HFFc6 (cell line): ENCODE data around the gene DACT3. TPM values are rescaled to one million over a fixed set of nuclear protein-coding genes. Genes with fewer than 3 reads are reported as not detected.

Source experiments
- DNase-seq: peaks from one replicate; pipeline ENCODE4 v3.0.0-alpha.2; 2018
- H3K27ac Mint-ChIP-seq: 2 replicates; pipeline ENCODE4 v1.8.0; 2020; ENCODE audit warnings: mild to moderate bottlenecking, mixed read lengths
- H3K27me3 Mint-ChIP-seq: 2 replicates; pipeline ENCODE4 v1.8.0; 2021; ENCODE audit warnings: mild to moderate bottlenecking, moderate library complexity, mixed read lengths; ENCODE audit not compliant: insufficient read depth
- H3K36me3 Mint-ChIP-seq: 2 replicates; pipeline ENCODE4 v1.8.0; 2021; ENCODE audit warnings: low read depth, mixed read lengths
- H3K4me1 Mint-ChIP-seq: 2 replicates; pipeline ENCODE4 v1.8.0; 2020; ENCODE audit warnings: low read depth, mixed read lengths
- H3K4me3 Mint-ChIP-seq: 2 replicates; pipeline ENCODE4 v1.8.0; 2020; ENCODE audit warnings: mild to moderate bottlenecking, moderate library complexity, mixed read lengths
- H3K9me3 Mint-ChIP-seq: 2 replicates; pipeline ENCODE4 v1.8.0; 2020; ENCODE audit warnings: mild to moderate bottlenecking, mixed read lengths
- CTCF ChIP-seq: fragments of 200-600 bp; sonication (generic); IDR thresholded peaks from 2 replicates; pipeline ENCODE4 v1.5.0; 2021; ENCODE audit warnings: antibody characterized with exemption, mild to moderate bottlenecking
- total RNA-seq, 6 experiments: library from RNA; stranded (reverse); fragmentation: NEBNext Ultra II Directional; extraction: Animal tissue kit (Norgen Biotek cat#: 25700); gene quantifications; 2 replicates in 1 of 6; 3 replicates in 5 of 6; pipeline ENCODE4 v1.2.3, GENCODE V29; 2021

DACT3 gene
- total RNA-seq, 6 experiments from 2014 or later, result 12.6 to 17.2 (median 15.5) TPM

- Mint-ChIP-seq H3K27me3 (peaks cover 2% of the 10 kb centered on the region), H3K9me3 (no peaks in the 10 kb centered on the region), H3K4me3 (no peak overlapping the region), H3K36me3 (peaks cover 10% of the 10 kb centered on the region), H3K27ac (peak overlapping the region; percentile 63; the same call in 1 of the 2 replicates), H3K4me1 (peaks cover 44% of the 10 kb centered on the region)
- peak; percentile 96 for TF ChIP-seq CTCF
- DNase-seq, result peak; percentile 60
These were observed 46.8 kb downstream of the DACT3 start for GRCh38 chr19:46614114-46614722.

DNA sequence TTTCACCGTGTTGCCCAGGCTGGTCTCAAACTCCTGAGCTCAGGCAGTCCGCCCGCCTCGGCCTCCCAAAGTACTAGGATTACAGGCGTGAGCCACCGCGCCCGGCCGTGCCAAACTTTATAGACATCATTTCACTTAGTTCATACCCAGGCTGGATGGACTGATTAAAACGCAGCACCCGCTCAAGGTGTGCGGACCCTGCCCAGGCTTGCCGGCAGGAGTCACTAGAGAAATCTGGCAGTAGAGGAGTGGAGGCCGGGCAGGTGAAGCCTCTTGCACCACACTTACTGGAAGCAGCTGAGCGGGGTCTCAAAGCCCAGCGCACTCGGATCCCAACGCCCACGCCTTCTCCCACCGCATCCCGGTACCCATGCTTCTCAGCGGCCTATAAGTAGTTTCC lies 47.5 kb downstream of the DACT3 start:
- H3K27ac Mint-ChIP-seq, result no peak overlapping the region
- peaks cover 3% of the 10 kb centered on the region for H3K27me3 Mint-ChIP-seq
- H3K9me3 Mint-ChIP-seq, result no peaks in the 10 kb centered on the region
- H3K36me3 Mint-ChIP-seq, result peaks cover 15% of the 10 kb centered on the region
- no peak for DNase-seq
- peaks cover 40% of the 10 kb centered on the region for H3K4me1 Mint-ChIP-seq
- no peak for TF ChIP-seq CTCF
- no peak overlapping the region for H3K4me3 Mint-ChIP-seq

DNA sequence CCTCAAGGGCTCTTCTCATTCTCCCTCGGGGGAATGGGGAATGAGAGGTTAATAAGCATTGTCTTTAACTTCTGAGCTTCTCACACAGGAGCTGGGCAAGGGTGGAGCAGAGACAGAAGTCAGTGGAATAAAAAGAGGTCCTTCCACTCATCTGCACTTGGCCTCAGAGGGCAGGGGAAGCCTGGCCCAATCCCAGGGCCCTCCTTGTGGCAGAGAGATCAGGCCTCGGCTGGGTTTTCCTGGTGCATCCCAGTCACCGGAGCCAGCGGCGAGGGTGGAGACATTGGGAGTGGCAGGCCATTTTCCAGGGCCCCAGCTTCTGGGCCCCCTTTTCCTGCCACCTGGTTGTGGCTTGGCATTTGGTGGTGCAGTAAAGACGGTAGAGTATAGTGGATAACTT lies 49.2 kb downstream of the DACT3 start:
- no peak for TF ChIP-seq CTCF
- Mint-ChIP-seq H3K27me3 (peaks cover 3% of the 10 kb centered on the region), H3K27ac (peak overlapping the region; percentile 38; the same call in 1 of the 2 replicates), H3K4me1 (peaks cover 34% of the 10 kb centered on the region), H3K4me3 (no peak overlapping the region), H3K36me3 (peaks cover 25% of the 10 kb centered on the region), H3K9me3 (no peaks in the 10 kb centered on the region)
- DNase-seq, result no peak

GRCh38 chr19:46610851-46611770 lies 49.9 kb downstream of the DACT3 start:
- H3K27ac Mint-ChIP-seq, result peak overlapping the region; percentile 49

GRCh38 chr19:46610413-46610775 lies 50.6 kb downstream of the DACT3 start:
- no peaks in the 10 kb centered on the region for H3K9me3 Mint-ChIP-seq
- no peak for TF ChIP-seq CTCF
- peaks cover 34% of the 10 kb centered on the region for H3K4me1 Mint-ChIP-seq
- peaks cover 3% of the 10 kb centered on the region for H3K27me3 Mint-ChIP-seq
- H3K27ac Mint-ChIP-seq, result peak overlapping the region; percentile 49
- DNase-seq, result no peak
- H3K36me3 Mint-ChIP-seq, result peaks cover 31% of the 10 kb centered on the region
- no peak overlapping the region for H3K4me3 Mint-ChIP-seq

More at GRCh38 chr19:46610851-46611770, 49.9 kb downstream of the DACT3 start:
- Mint-ChIP-seq H3K4me1 (peaks cover 34% of the 10 kb centered on the region), H3K4me3 (no peak overlapping the region), H3K27me3 (peaks cover 3% of the 10 kb centered on the region), H3K9me3 (no peaks in the 10 kb centered on the region), H3K36me3 (peaks cover 31% of the 10 kb centered on the region)
- DNase-seq, result no peak
- TF ChIP-seq CTCF, result no peak
